GM18507 (cell line): ENCODE results near the gene GDI2.
A peak's percentile ranks its signal among the peaks of the same experiment; 100 is the strongest.
"Not testable (repeated sequence)": the region's sequence is repeated elsewhere in the genome, so short reads cannot be mapped to it uniquely, and the experiment has no call there.

Experiments used
- DNase-seq: peaks from one replicate; pipeline ENCODE4 v3.0.0; 2011; ENCODE audit warnings: low read depth; ENCODE audit not compliant: insufficient read length; ENCODE audit errors: extremely low spot score
- FAIRE-seq: peaks from 2 replicates; lab custom pipeline; 2011; peaks lifted over from hg19 to GRCh38; lab: Jason Lieb, UNC

Gene GDI2

GRCh38 chr10:5830629-5831445 lies 17.6 kb upstream of the GDI2 start:
- FAIRE-seq (peak; percentile 48), DNase-seq (no peak)

DNA sequence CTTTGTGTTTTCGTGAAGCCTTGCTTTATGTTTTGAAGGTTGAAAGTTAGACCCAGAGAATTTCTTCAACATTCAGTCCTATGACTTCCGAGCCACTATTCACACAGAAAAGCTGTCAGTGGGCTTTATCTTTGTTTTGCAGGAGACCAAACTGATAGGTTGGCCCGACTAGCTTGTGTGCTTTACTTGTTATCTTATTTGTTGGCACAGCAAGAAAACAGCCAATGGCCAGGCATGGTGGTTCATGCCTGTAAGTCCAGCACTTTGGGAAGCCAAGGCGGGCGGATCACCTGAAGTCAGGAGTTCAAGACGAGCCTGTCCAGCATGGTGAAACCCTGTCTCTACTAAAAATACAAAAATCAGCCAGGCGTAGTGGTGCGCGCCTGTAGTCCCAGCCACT lies 16.0 kb upstream of the GDI2 start:
- DNase-seq = no peak
- no peak for FAIRE-seq

GRCh38 chr10:5828725-5829124 lies 15.5 kb upstream of the GDI2 start:
- FAIRE-seq (no peak), DNase-seq (no peak)

DNA sequence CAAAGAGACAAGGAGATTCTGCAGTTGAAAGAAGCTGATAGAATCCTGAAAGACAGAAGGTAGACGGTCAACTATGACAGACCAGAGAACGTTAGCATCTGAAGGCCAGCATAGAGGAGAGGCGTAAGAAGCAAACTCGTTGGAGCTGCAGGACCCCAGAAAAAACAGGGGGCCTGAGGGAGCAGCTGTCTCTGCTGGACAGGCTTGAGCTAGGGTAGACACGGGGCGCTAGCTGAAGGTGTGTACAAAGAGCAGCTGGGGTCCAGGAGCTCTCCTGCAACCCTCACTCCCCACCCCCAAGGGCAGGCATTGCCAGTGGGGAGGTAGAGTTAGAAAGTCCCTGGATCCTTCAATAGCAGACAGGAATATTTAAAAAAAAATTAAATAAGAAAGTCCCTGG lies 14.6 kb upstream of the GDI2 start:
- FAIRE-seq (no peak), DNase-seq (no peak)

DNA sequence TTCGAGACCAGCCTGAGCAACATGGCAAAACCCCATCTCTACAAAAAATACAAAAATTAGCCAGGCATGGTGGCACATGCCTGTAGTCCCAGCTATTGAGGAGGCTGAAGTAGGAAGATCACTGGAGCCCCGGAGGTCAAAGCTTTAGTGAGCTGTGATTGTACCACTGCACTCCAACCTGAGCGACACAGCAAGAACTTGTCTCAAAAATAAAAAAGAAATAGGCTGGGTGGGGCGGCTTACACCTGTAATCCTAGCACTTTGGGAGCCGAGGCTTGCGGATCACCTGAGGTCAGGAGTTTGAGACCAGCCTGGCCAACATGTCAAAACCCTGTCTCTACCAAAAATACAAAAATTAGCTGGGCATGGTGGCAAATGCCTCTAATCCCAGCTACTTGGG lies 13.3 kb upstream of the GDI2 start:
- not testable (repeated sequence) for DNase-seq, FAIRE-seq

- peak; percentile 71 for FAIRE-seq
- no peak for DNase-seq
Measured at GRCh38 chr10:5818894-5819293, 5.7 kb upstream of the GDI2 start.

DNA sequence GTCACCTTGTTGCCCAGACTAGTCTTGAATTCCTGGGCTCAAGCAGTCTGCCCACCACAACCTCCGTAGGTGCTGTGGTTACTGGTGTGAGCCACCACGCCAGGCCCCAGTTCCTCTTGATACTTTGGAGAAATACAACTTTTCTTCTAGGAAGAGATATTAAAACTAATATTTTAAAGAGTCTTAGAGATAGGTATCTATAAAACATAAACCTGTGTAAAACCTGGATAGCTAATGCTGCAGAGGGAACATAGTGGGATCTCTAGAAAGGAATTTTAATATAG lies 4.8 kb upstream of the GDI2 start:
- no peak for FAIRE-seq
- no peak for DNase-seq

DNA sequence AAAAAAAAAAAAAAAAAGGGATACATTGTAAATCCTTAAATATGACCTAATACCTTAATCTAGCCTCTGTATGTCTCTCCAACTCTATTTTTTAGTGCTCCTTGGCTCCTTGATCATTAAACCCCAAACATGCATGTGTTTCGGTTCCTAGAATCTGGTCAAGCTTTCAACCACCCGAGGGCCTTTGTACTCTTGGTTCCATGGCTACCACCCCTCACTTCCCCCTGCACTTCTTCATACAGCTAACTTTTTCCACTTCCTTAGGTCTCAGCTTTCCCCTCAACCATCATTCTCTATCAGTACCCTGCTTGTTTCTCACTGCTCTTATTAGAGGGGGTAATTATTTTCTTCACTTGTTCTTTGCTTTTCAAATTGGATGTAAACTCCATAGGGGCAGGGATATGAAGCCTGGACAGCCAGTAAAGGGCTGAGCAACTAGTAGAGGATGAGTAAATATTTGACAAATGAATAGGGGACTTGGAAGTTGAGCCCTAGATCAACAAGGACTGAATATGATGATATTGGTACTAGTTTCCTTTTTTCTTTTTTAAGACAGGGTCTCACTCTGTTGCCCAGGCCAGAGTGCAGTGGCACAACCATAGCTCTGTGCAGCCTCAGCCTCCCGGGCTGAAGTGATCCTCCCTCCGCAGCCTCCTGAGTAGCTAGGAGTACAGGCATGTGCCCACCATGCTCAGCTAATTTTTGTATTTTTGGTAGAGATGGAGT lies 4.3 kb upstream of the GDI2 start:
- DNase-seq (no peak), FAIRE-seq (peak; percentile 83)

- FAIRE-seq = peak; percentile 77
- no peak for DNase-seq
Measured at GRCh38 chr10:5816170-5816569, 2.9 kb upstream of the GDI2 start.

- FAIRE-seq = peak; percentile 49
Measured at GRCh38 chr10:5814110-5815107, 1.2 kb upstream of the GDI2 start.

DNA sequence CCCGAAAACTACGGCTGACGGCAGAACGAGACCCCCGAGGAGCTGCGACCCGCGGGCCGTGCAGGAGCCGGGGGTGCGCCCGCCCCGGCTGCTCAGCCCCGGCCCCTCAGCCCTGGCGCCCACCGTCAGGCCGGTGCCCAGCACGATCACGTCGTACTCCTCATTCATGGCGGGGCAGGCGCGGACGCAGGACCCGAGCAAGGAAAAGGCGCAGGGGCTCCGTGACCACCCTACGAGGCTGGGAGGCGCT lies 218 bp downstream of the GDI2 start:
- no peak for DNase-seq
- FAIRE-seq = no peak

More at GRCh38 chr10:5814110-5815107, 1.2 kb upstream of the GDI2 start:
- no peak for DNase-seq

DNA sequence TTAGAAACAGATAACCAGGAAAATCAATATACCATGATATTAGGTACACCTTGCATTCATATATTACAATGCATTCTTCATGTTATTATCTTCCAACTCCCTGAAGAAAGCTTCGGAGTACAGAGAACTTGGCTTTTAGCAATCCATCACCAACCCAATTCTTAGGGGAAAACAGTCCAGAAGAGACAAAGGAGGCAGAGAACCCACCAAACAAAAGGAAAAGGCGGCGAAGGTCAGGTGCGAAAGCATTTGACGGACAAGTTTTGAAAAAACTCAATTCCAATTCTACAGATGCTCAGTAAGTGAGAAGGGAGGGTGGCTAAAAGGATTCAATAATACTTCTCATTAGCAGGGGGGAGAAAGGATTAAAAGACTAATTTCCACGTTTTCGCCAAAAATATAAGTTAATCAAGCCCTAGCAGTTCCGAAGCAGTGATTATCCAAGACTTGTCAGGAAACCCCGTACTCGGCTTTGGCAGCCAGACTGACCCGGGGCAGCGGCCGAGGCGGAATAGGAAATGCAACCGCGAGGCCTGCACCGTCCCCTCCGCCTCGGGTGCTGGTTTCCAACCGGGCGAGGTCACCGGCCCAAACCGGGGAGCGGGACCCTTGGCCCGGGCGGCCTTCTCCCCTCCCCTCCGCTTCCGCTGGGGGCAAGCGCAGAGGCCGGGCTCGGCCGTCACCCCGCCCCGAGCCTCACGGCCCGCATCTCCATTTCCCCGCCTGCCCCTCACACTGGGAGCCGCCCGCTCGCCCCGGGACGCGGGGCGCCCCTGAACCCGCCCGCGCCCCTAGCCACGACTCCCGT lies 747 bp downstream of the GDI2 start:
- no peak for DNase-seq

GRCh38 chr10:5811387-5811821 lies 1.8 kb downstream of the GDI2 start:
- peak; percentile 46 for FAIRE-seq
- no peak for DNase-seq

More for the DNA sequence above, 747 bp downstream of the GDI2 start:
- no peak for FAIRE-seq

GRCh38 chr10:5810225-5810624 lies 3.0 kb downstream of the GDI2 start:
- DNase-seq (no peak), FAIRE-seq (no peak)

DNA sequence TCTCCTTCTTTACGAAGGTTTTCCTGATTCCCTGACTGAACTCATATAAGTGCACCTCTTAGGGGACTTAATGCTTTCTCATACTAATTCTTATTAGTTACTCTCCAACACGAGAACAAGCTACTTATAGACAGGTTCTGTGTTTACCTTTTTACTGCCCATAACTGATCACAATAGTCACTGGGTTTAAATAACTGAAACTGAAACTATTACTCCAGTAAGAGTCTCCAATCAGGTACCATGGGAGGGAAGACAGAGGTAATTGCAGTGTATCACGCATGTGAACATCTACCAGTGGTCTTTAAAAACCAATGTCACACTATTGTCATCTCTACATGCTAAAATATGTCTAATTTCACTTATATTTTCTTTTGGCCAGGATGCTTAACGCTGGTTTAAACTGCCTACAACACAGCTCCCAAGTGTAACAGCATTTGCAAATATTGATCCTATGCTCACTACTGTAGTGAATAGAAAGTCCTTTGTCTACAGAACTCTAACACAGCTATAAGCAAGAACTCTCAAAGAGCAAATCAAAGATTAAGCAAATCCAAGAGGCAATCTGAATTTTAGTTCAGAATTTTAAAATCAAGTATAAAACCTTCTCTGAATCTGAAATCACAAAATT lies 3.6 kb downstream of the GDI2 start:
- no peak for DNase-seq
- peak; percentile 72 for FAIRE-seq

DNA sequence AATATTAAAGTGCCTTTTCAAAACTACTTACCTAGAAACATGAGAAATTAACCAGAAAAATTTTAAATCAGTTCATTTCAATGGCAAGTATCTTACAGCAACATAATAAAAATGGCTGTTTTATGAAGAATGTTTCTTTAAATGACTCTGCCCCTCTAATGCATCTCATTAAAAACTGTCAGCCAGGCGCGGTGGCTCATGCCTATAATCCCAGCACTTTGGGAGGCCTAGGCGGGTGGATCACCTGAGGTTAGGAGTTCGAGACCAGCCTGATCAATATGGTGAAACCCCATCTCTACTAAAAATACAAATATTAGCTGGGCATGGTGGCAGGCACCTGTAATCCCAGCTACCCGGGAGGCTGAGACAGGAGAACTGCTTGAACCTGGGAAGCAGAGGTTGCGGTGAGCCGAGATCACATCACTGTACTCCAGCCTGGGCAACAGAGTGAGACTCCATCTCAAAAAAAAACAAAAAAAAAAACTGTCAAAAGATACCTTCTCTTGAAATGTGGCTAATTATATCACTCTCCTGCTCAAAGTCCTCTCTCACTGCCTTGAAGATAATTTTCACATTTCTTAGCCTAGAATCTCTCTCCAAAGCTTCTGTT lies 4.3 kb downstream of the GDI2 start:
- not testable (repeated sequence) for FAIRE-seq, DNase-seq

- FAIRE-seq (no peak), DNase-seq (no peak)
Measured at GRCh38 chr10:5806745-5807144, 6.5 kb downstream of the GDI2 start.

- FAIRE-seq = peak; percentile 24
- DNase-seq = no peak
Measured at GRCh38 chr10:5805711-5806110, 7.5 kb downstream of the GDI2 start.

DNA sequence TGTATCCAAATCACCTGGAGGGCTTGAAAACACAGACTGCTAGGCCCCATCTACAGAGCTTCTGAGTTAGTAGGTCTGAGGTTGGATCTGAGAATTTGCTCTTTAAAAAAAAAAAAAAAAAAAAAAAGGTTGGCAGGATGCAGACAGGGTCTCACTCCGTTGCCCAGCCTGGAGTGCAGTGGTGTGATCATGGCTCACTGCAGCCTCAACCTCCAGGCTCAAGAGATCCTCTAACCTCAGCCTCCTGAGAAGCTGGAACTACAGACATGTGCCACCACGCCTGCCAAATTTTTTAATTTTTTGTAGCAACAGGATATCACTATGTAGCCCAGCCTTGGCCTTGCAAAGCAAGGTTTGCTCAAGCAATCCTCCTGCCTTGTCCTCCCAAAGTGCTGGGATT lies 8.0 kb downstream of the GDI2 start:
- DNase-seq = no peak
- no peak for FAIRE-seq
